ENCODE data around the gene DGCR2.
"Not testable (repeated sequence)": the region's sequence is repeated elsewhere in the genome, so short reads cannot be mapped to it uniquely, and the experiment has no call there.

DGCR2 gene

GRCh38 chr22:19030889-19031252, 91.3 kb downstream of the DGCR2 start:
- not testable (repeated sequence) for H3K27ac ChIP-seq (ENCODE audit: low read length); H3K27me3 ChIP-seq (ENCODE audit: insufficient read depth, low read length, poor library complexity); H3K4me3 ChIP-seq (ENCODE audit: low read depth in 1 of 2, low read length in 2 of 2); H3K9me3 ChIP-seq (ENCODE audit: insufficient read depth, low read length, severe bottlenecking); H3K79me2 ChIP-seq (ENCODE audit: insufficient read depth, low read length); H4K20me1 ChIP-seq (ENCODE audit: insufficient read depth, low read length); H3K4me1 ChIP-seq (ENCODE audit: insufficient read depth, low read length); DNase-seq; H3K36me3 ChIP-seq (ENCODE audit: insufficient read depth, low read length); H2AFZ ChIP-seq (ENCODE audit: low read depth, low read length); H3K9ac ChIP-seq (ENCODE audit: low read depth, low read length); H3K4me2 ChIP-seq (ENCODE audit: insufficient read depth, low read length); ATAC-seq (ENCODE audit: insufficient read depth, low read depth)

- not testable (repeated sequence) for H3K4me1 ChIP-seq (ENCODE audit: insufficient read depth, low read length); H3K4me3 ChIP-seq (ENCODE audit: low read depth in 1 of 2, low read length in 2 of 2); DNase-seq; H3K27ac ChIP-seq (ENCODE audit: low read length); H3K9me3 ChIP-seq (ENCODE audit: insufficient read depth, low read length, severe bottlenecking); ATAC-seq (ENCODE audit: insufficient read depth, low read depth); H3K36me3 ChIP-seq (ENCODE audit: insufficient read depth, low read length); H3K27me3 ChIP-seq (ENCODE audit: insufficient read depth, low read length, poor library complexity); H3K9ac ChIP-seq (ENCODE audit: low read depth, low read length); H3K4me2 ChIP-seq (ENCODE audit: insufficient read depth, low read length); H2AFZ ChIP-seq (ENCODE audit: low read depth, low read length); H3K79me2 ChIP-seq (ENCODE audit: insufficient read depth, low read length); H4K20me1 ChIP-seq (ENCODE audit: insufficient read depth, low read length)
These were observed 91.9 kb downstream of the DGCR2 start for GRCh38 chr22:19030226-19030888.

- not testable (repeated sequence) for DNase-seq
These were observed 92.8 kb downstream of the DGCR2 start for GRCh38 chr22:19029113-19030103.

GRCh38 chr22:19028060-19028455, 94.2 kb downstream of the DGCR2 start:
- not testable (repeated sequence) for H3K27ac ChIP-seq (ENCODE audit: low read length); H4K20me1 ChIP-seq (ENCODE audit: insufficient read depth, low read length); H3K9me3 ChIP-seq (ENCODE audit: insufficient read depth, low read length, severe bottlenecking); H3K79me2 ChIP-seq (ENCODE audit: insufficient read depth, low read length); H3K4me3 ChIP-seq (ENCODE audit: low read depth in 1 of 2, low read length in 2 of 2); H2AFZ ChIP-seq (ENCODE audit: low read depth, low read length); H3K4me2 ChIP-seq (ENCODE audit: insufficient read depth, low read length); ATAC-seq (ENCODE audit: insufficient read depth, low read depth); DNase-seq; H3K4me1 ChIP-seq (ENCODE audit: insufficient read depth, low read length); H3K36me3 ChIP-seq (ENCODE audit: insufficient read depth, low read length); H3K27me3 ChIP-seq (ENCODE audit: insufficient read depth, low read length, poor library complexity); H3K9ac ChIP-seq (ENCODE audit: low read depth, low read length)

More at GRCh38 chr22:19029113-19030103, 92.8 kb downstream of the DGCR2 start:
- not testable (repeated sequence) for H3K9me3 ChIP-seq (ENCODE audit: insufficient read depth, low read length, severe bottlenecking); H3K4me3 ChIP-seq (ENCODE audit: low read depth in 1 of 2, low read length in 2 of 2); H4K20me1 ChIP-seq (ENCODE audit: insufficient read depth, low read length); H2AFZ ChIP-seq (ENCODE audit: low read depth, low read length); H3K79me2 ChIP-seq (ENCODE audit: insufficient read depth, low read length); H3K27ac ChIP-seq (ENCODE audit: low read length); H3K36me3 ChIP-seq (ENCODE audit: insufficient read depth, low read length); H3K4me2 ChIP-seq (ENCODE audit: insufficient read depth, low read length); H3K4me1 ChIP-seq (ENCODE audit: insufficient read depth, low read length); H3K9ac ChIP-seq (ENCODE audit: low read depth, low read length); ATAC-seq (ENCODE audit: insufficient read depth, low read depth); H3K27me3 ChIP-seq (ENCODE audit: insufficient read depth, low read length, poor library complexity)

- H3K4me3 ChIP-seq (ENCODE audit: low read depth in 1 of 2, low read length in 2 of 2); H2AFZ ChIP-seq (ENCODE audit: low read depth, low read length); H3K27me3 ChIP-seq (ENCODE audit: insufficient read depth, low read length, poor library complexity); H3K9ac ChIP-seq (ENCODE audit: low read depth, low read length); H3K9me3 ChIP-seq (ENCODE audit: insufficient read depth, low read length, severe bottlenecking); DNase-seq; H3K4me2 ChIP-seq (ENCODE audit: insufficient read depth, low read length); H3K27ac ChIP-seq (ENCODE audit: low read length); H4K20me1 ChIP-seq (ENCODE audit: insufficient read depth, low read length); H3K36me3 ChIP-seq (ENCODE audit: insufficient read depth, low read length); H3K79me2 ChIP-seq (ENCODE audit: insufficient read depth, low read length); ATAC-seq (ENCODE audit: insufficient read depth, low read depth); H3K4me1 ChIP-seq (ENCODE audit: insufficient read depth, low read length): not testable (repeated sequence)
These were observed 94.7 kb downstream of the DGCR2 start for GRCh38 chr22:19027371-19028059.

- ATAC-seq (ENCODE audit: insufficient read depth, low read depth); DNase-seq; H3K4me2 ChIP-seq (ENCODE audit: insufficient read depth, low read length); H3K4me3 ChIP-seq (ENCODE audit: low read depth in 1 of 2, low read length in 2 of 2); H3K27me3 ChIP-seq (ENCODE audit: insufficient read depth, low read length, poor library complexity); H3K9me3 ChIP-seq (ENCODE audit: insufficient read depth, low read length, severe bottlenecking); H3K4me1 ChIP-seq (ENCODE audit: insufficient read depth, low read length); H4K20me1 ChIP-seq (ENCODE audit: insufficient read depth, low read length); H3K9ac ChIP-seq (ENCODE audit: low read depth, low read length); H3K79me2 ChIP-seq (ENCODE audit: insufficient read depth, low read length); H3K36me3 ChIP-seq (ENCODE audit: insufficient read depth, low read length); H2AFZ ChIP-seq (ENCODE audit: low read depth, low read length); H3K27ac ChIP-seq (ENCODE audit: low read length): not testable (repeated sequence)
These were observed 96.1 kb downstream of the DGCR2 start for GRCh38 chr22:19026080-19026479.

- not testable (repeated sequence) for H3K9me3 ChIP-seq (ENCODE audit: insufficient read depth, low read length, severe bottlenecking); H3K4me3 ChIP-seq (ENCODE audit: low read depth in 1 of 2, low read length in 2 of 2); ATAC-seq (ENCODE audit: insufficient read depth, low read depth); H3K79me2 ChIP-seq (ENCODE audit: insufficient read depth, low read length); H3K27ac ChIP-seq (ENCODE audit: low read length); DNase-seq; H3K4me1 ChIP-seq (ENCODE audit: insufficient read depth, low read length); H3K36me3 ChIP-seq (ENCODE audit: insufficient read depth, low read length); H2AFZ ChIP-seq (ENCODE audit: low read depth, low read length); H3K4me2 ChIP-seq (ENCODE audit: insufficient read depth, low read length); H3K27me3 ChIP-seq (ENCODE audit: insufficient read depth, low read length, poor library complexity); H4K20me1 ChIP-seq (ENCODE audit: insufficient read depth, low read length); H3K9ac ChIP-seq (ENCODE audit: low read depth, low read length)
These were observed 97.2 kb downstream of the DGCR2 start for GRCh38 chr22:19024956-19025489.

Measured in DND-41 (cell line).